GM12801 (cell line): ENCODE measurements around the gene MARVELD3.

Source experiments
- TF ChIP-seq, protein P1 (sequence below): IDR thresholded peaks from one replicate; pipeline ENCODE4 v1.5.1; 2011; ENCODE audit warnings: control low read depth; ENCODE audit not compliant: insufficient read length; ENCODE audit errors: extremely low read depth

The MARVELD3 gene

DNA sequence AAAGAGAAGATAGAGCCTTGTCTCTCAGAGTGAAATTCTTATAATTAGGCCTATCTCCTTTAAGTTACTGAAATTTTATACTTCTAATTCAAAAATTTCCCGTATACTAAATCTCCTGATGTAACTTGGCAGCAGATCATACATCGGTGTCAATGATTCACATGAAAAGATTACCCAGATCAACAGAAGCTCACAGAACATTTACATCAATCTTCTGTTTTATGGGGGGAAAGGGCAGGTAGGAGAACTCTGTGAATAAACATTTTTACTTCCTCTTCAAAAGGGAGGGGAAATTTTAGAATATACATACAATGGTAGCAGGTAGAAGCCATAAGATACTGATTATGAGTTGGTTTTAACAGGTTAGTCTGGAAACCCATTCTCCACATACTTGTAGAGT, 55.4 kb downstream of the MARVELD3 start:
- TF ChIP-seq, protein P1, sequence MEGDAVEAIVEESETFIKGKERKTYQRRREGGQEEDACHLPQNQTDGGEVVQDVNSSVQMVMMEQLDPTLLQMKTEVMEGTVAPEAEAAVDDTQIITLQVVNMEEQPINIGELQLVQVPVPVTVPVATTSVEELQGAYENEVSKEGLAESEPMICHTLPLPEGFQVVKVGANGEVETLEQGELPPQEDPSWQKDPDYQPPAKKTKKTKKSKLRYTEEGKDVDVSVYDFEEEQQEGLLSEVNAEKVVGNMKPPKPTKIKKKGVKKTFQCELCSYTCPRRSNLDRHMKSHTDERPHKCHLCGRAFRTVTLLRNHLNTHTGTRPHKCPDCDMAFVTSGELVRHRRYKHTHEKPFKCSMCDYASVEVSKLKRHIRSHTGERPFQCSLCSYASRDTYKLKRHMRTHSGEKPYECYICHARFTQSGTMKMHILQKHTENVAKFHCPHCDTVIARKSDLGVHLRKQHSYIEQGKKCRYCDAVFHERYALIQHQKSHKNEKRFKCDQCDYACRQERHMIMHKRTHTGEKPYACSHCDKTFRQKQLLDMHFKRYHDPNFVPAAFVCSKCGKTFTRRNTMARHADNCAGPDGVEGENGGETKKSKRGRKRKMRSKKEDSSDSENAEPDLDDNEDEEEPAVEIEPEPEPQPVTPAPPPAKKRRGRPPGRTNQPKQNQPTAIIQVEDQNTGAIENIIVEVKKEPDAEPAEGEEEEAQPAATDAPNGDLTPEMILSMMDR, result no peak
